ENCODE measurements around the gene FCHSD2.
"Not testable (repeated sequence)": the region's sequence is repeated elsewhere in the genome, so short reads cannot be mapped to it uniquely, and the experiment has no call there.

FCHSD2 gene

DNA sequence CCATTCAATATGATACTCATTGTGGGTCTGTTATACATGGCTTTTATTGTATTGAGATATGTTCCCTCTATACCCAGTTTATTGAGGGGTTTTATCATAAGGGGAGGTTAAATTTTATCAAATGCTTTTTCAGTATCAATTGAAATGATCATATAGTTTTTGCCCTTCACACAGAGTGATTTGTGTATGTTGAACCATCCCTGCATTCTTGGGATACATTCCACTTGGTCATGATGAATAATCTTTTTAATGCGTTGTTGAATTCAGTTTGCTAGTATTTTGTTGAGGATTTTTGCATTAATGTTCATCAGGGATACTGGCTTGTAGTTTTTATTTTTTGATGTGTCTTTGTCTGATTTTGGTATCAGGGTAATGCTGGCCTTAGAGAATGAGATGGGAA, 229.9 kb downstream of the FCHSD2 start:
- DNase-seq = no peak

DNA sequence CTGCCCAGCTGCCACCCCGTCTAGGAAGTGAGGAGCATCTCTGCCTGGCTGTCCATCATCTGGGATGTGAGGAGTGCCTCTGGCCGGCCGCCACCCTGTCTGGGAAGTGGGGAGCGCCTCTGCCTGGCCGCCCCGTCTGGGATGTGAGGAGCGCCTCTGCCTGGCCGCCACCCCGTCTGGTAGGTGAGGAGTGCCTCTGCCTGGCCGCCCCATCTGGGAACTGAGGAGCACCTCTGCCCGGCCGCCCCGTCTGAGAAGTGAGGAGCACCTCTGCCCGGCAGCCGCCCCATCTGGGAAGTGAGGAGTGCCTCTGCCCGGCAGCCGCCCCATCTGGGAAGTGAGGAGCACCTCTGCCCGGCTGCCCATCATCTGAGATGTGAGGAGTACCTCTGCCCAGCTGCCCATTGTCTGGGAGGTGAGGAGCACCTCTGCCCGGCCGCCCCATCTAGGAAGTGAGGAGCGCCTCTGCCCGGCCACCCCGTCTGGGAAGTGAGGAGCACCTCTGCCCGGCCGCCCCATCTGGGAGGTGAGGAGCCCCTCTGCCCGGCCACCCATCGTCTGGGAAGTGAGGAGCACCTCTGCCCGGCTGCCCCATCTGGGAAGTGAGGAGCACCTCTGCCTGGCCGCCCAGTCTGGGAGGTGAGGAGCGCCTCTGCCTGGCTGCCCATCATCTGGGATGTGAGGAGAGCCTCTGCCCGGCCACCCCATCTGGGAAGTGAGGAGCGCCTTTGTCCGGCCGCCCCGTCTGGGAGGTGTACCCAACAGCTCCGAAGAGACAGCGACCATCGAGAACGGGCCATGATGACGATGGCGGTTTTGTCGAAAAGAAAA, 232.3 kb downstream of the FCHSD2 start:
- not testable (repeated sequence) for DNase-seq

DNA sequence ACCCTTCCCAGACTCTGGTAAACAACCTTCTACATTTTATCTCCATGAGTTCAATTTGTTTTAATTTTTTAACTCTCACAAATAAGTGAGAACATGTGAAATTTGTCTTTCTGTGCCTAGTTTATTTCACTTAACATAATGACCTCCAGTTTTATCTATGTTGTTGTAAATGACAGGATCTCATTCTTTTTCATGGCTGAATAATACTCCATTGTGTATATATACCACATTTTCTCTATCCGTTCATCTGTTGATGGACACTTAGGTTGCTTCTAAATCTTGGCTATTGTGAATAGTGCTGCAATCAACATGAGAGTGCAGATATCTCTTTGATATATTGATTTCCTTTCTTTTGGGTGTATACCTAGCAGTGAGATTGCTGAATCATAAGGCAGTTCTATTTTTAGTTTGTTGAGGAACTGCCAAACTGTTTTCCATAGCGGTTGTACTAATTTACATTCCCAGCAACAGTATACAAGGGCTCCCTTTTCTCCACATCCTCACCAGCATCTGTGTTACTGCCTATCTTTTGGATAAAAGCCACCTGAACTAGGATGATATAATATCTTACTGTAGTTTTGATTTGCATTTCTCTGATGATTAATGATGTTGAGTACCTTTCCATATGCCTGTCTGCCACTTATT, 234.0 kb downstream of the FCHSD2 start:
- DNase-seq = no peak

GRCh38 chr11:72904016-72904415, 238.1 kb downstream of the FCHSD2 start:
- DNase-seq = no peak

GRCh38 chr11:72901374-72901773, 240.7 kb downstream of the FCHSD2 start:
- no peak for DNase-seq

DNA sequence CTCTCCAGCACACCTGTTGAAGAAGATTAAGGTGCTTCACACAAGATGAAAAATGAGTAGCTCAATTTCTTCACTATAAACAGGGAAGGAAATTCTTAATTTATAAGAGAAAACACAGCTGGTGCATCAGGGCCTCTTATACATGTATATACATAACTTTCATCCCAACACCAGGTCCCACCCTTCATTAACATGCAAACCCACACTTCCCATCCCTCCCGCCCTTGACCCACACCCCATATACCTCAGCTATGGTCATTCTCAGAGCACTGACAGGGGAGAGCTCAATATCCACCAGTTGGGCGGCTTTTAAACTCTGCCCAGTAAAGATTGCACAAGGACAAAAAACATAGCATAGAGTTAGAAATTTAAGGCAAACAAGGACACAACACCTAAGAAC, 242.1 kb downstream of the FCHSD2 start:
- DNase-seq = no peak

DNA sequence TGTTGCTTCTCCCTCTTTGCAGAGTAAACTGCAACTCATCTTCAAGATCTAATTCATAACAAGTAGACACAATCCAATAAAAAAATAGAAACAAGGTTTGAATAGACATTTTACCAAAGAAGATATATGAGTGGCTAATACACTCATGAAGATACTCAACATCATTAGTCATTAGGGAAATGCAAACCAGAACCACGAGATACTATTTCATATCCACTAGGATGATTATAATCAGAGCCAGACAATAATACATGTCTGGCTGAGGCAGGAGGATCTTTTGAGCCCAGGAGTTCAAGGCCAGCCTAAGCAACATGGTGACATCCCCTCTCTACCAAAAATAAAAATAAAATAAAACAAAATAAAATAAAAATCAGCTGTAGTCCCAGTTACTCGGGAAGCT, 242.9 kb downstream of the FCHSD2 start:
- DNase-seq = no peak

DNA sequence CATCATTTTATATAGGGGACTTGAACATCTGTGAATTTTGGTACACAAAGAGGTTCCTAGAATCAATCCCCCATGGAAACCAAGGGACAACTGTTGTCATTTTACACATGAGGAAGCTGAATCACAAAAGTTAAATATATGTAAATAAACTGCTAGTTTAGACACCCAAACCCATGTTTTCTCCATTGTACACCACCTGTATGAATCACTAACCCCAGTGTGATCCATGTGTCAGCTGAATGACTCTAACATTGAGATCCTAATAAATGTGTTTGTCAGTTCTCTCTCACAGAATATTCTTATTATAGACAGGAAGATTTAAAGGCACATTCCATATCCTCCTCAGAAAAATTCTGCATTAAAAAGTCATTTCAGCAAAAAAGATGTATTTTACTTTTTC, 244.6 kb downstream of the FCHSD2 start:
- no peak for DNase-seq

DNA sequence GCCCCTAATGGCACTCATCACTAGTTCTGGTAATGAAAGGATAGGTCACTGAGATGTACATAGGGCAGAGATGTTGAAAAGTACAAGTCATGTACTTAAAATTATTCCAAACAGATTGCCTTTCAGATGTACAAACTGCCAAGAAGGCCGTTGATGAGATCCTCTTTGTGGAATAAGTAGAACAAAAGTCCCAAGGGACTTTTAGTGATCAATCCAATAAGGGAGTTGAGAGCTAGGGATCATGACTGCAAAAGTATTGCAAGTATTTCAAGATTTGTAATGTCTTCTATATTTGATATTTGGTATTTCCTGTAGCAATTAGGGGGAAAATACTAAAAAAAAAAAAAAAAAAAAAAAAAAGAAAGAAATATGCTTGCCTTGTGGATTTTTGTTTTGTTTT, 245.7 kb downstream of the FCHSD2 start:
- no peak for DNase-seq

- DNase-seq = no peak
These were observed 251.2 kb downstream of the FCHSD2 start for GRCh38 chr11:72890881-72891280.

- DNase-seq = no peak
These were observed 255.5 kb downstream of the FCHSD2 start for GRCh38 chr11:72886619-72887018.

GRCh38 chr11:72885749-72886609, 256.1 kb downstream of the FCHSD2 start:
- no peak for DNase-seq

GRCh38 chr11:72876147-72876546, 266.0 kb downstream of the FCHSD2 start:
- no peak for DNase-seq

- no peak for DNase-seq
These were observed 266.4 kb downstream of the FCHSD2 start for GRCh38 chr11:72875736-72876135.

GRCh38 chr11:72872012-72872411, 270.1 kb downstream of the FCHSD2 start:
- no peak for DNase-seq

- DNase-seq = no peak
These were observed 271.0 kb downstream of the FCHSD2 start for GRCh38 chr11:72871119-72871518.

DNA sequence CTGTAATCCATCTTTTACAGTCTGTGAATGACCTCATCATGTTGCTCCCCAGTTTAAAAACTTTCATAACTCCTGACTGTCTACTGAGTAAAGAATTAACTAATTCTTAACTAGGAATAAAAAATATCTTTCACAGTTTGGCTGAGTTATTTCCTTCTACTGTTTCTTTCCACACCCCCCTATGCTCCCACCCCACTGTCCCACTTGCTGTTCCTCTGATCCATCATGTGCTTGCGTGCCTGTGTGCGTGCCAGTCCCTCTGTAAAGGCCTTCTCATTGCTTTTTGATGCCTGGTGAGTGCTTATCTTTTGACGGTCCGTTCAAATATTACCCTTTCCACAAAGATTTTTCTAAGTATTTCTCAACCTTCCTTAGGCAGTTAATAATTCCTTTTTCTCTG, 272.3 kb downstream of the FCHSD2 start:
- DNase-seq = no peak

- DNase-seq = no peak
These were observed 274.1 kb downstream of the FCHSD2 start for GRCh38 chr11:72867970-72868369.

- DNase-seq = no peak
These were observed 277.1 kb downstream of the FCHSD2 start for GRCh38 chr11:72864702-72865655.

DNA sequence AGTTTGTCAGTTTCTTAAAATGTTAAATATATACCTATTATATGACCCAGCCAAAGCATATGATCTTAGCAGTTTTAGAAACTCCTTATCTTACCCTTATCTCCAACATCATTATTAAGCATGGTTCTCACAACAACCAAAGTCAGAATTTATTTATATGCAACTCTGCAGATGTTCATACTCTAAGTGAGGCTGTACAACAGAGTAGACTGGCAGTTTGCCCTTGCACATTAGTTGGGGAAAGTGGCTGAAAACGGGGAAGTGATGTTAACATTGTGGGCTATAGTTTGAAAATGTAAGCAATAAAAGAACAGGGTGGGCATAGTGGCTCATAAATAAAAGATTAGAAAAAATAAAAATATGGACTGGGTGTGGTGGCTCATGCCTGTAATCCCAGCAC, 278.2 kb downstream of the FCHSD2 start:
- no peak for DNase-seq

- DNase-seq = no peak
These were observed 279.0 kb downstream of the FCHSD2 start for GRCh38 chr11:72863091-72863490.

DNA sequence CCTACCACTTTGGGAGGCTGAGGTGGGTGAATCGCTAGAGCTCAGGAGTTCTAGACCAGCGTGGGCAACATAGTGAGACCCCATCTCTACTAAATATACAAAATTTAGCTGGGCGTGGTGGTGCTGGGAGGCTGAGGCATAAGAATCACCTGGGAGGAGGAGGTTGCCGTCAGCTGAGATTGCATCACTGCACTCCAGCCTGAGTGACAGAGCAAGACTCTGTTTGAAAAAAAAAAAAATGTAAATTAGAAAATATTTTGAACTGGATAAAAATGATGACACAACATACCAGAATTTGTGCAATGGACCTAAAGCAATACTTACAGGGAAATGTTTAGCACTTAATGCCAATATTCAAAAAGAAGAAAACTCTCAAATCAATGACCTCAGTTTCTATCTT, 281.5 kb downstream of the FCHSD2 start:
- no peak for DNase-seq
